Spleen (tissue), 7 donors: ENCODE measurements around the gene FGF8.

Experiments
- CTCF ChIP-seq, 11 experiments: fragments of 200-600 bp in 7 of 11; fragments of 450-650 bp in 4 of 11; sonication (generic) in 4 of 11; IDR thresholded peaks in 8 of 11; conservative IDR thresholded peaks in 3 of 11; 1 replicate in 7 of 11; 2 replicates in 4 of 11; pipeline versions ENCODE4 v1.4.0 to v1.8.0; 2016 to 2021; ENCODE audit warnings: antibody characterized with exemption in 11 of 11, inconsistent platforms in 4 of 11, mild to moderate bottlenecking in 1 of 11
- POLR2A ChIP-seq, 3 donors: fragments of 450-650 bp; IDR thresholded peaks; one replicate each; pipeline ENCODE4 v1.5.1; 2017; ENCODE audit warnings: antibody characterized with exemption in 3 of 3, mild to moderate bottlenecking in 1 of 3
- POLR2AphosphoS5 ChIP-seq, 3 donors: sonication (generic); formaldehyde crosslinking; IDR thresholded peaks; one replicate each; pipeline ENCODE4 v1.5.1; 2017; ENCODE audit warnings: antibody characterized with exemption in 3 of 3
- donor health status: DM: no; HTN: no; CAD: no; lungs with moderate emphysema.
- donor health status: DM: no; HTN: no; CAD: no.
- donor health status: DM: no; HTN: no; CAD: no.

- TF ChIP-seq CTCF (IDR thresholded peaks at IDR 0.05 in 8 of 11, conservative IDR thresholded peaks at IDR 0.05 in 3 of 11), result no peak
- TF ChIP-seq POLR2AphosphoS5 (IDR thresholded peaks at IDR 0.05), result no peak
- no peak for TF ChIP-seq POLR2A (IDR thresholded peaks at IDR 0.05)
Observed at GRCh38 chr10:101744267-101744666, 31.6 kb downstream of the FGF8 start.
